Astrocyte of the spinal cord (primary cell): ENCODE data around the gene CYP3A5.

ENCODE experiments used
- DNase-seq: peaks from one replicate; pipeline ENCODE4 v3.0.0; 2011; ENCODE audit warnings: low read depth, low spot score
- H3K4me3 ChIP-seq: 2 replicates; pipeline ENCODE4 v1.5.1; 2011; ENCODE audit warnings: low read depth, mild to moderate bottlenecking, low read length, moderate library complexity
- CTCF ChIP-seq: IDR thresholded peaks from 2 replicates; pipeline ENCODE4 v1.5.1; 2012; ENCODE audit warnings: low read depth, mild to moderate bottlenecking, low read length, inconsistent platforms
- in situ Hi-C: cut with HindIII; loops from 2 replicates; pipeline ENCODE4 v1.10.0; 2017; ENCODE audit warnings: low sequenced_read_pairs

CYP3A5 gene

GRCh38 chr7:99627513-99627912 is 52.3 kb downstream of the CYP3A5 start:
- TF ChIP-seq CTCF = no peak
- DNase-seq = no peak

GRCh38 chr7:99626661-99627060 is 53.1 kb downstream of the CYP3A5 start:
- TF ChIP-seq CTCF = no peak
- in situ Hi-C loops = no loop called here
- no peak overlapping the region for H3K4me3 ChIP-seq
- no peak for DNase-seq

More at GRCh38 chr7:99627513-99627912, 52.3 kb downstream of the CYP3A5 start:
- in situ Hi-C loops = no loop called here
- no peak overlapping the region for H3K4me3 ChIP-seq

- no peak for TF ChIP-seq CTCF
These were observed 53.8 kb downstream of the CYP3A5 start for GRCh38 chr7:99625961-99626360.

GRCh38 chr7:99625321-99625720 is 54.5 kb downstream of the CYP3A5 start:
- in situ Hi-C loops = no loop called here
- H3K4me3 ChIP-seq = no peak overlapping the region
- TF ChIP-seq CTCF = no peak
- no peak for DNase-seq

More at GRCh38 chr7:99625961-99626360, 53.8 kb downstream of the CYP3A5 start:
- H3K4me3 ChIP-seq = no peak overlapping the region
- DNase-seq = no peak
- in situ Hi-C loops = no loop called here

GRCh38 chr7:99624484-99624883 is 55.3 kb downstream of the CYP3A5 start:
- in situ Hi-C loops = no loop called here
- no peak overlapping the region for H3K4me3 ChIP-seq
- DNase-seq = no peak
- no peak for TF ChIP-seq CTCF

GRCh38 chr7:99623702-99624447 is 55.9 kb downstream of the CYP3A5 start:
- TF ChIP-seq CTCF = no peak
- in situ Hi-C loops = no loop called here
- no peak overlapping the region for H3K4me3 ChIP-seq
- no peak for DNase-seq
